GM19099 (cell line): ENCODE results near the gene TMCO4.

Experiments
- POLR2A ChIP-seq: IDR thresholded peaks from 3 replicates; pipeline ENCODE4 v1.6.1; 2011; ENCODE audit warnings: low read depth; ENCODE audit not compliant: insufficient read length; ENCODE audit errors: extremely low read depth

Gene TMCO4

GRCh38 chr1:19655718-19656080 lies 144.0 kb downstream of the TMCO4 start:
- TF ChIP-seq POLR2A, result no peak

GRCh38 chr1:19654886-19655717 lies 144.6 kb downstream of the TMCO4 start:
- TF ChIP-seq POLR2A, result no peak

GRCh38 chr1:19654386-19654785 lies 145.3 kb downstream of the TMCO4 start:
- no peak for TF ChIP-seq POLR2A

GRCh38 chr1:19651141-19651737 lies 148.5 kb downstream of the TMCO4 start:
- TF ChIP-seq POLR2A, result no peak

- no peak for TF ChIP-seq POLR2A
Observed at GRCh38 chr1:19650416-19651140, 149.1 kb downstream of the TMCO4 start.

- TF ChIP-seq POLR2A, result no peak
Observed at GRCh38 chr1:19648689-19649088, 151.0 kb downstream of the TMCO4 start.

- TF ChIP-seq POLR2A, result no peak
Observed at GRCh38 chr1:19648239-19648638, 151.5 kb downstream of the TMCO4 start.

- no peak for TF ChIP-seq POLR2A
Observed at GRCh38 chr1:19647643-19648042, 152.1 kb downstream of the TMCO4 start.

- TF ChIP-seq POLR2A, result no peak
Observed at GRCh38 chr1:19646377-19647319, 153.1 kb downstream of the TMCO4 start.

- TF ChIP-seq POLR2A, result no peak
Observed at GRCh38 chr1:19645411-19646251, 154.1 kb downstream of the TMCO4 start.

GRCh38 chr1:19644681-19645410 lies 154.9 kb downstream of the TMCO4 start:
- TF ChIP-seq POLR2A, result no peak

- TF ChIP-seq POLR2A, result no peak
Observed at GRCh38 chr1:19644395-19644680, 155.4 kb downstream of the TMCO4 start.

GRCh38 chr1:19643602-19644394 lies 155.9 kb downstream of the TMCO4 start, which contains the start of gene NBL1:
TSS of gene NBL1 (plus strand) at chr1:19644311. CDS start at chr1:19655031, 10,720 bp downstream.
- no peak for TF ChIP-seq POLR2A

- no peak for TF ChIP-seq POLR2A
Observed at GRCh38 chr1:19643121-19643520, 156.6 kb downstream of the TMCO4 start.
